ENCODE measurements around the gene OR10H3.
"Not testable (repeated sequence)": the region's sequence is repeated elsewhere in the genome, so short reads cannot be mapped to it uniquely, and the experiment has no call there.

OR10H3 gene
- 0 reads per million in 4 experiments for total RNA-seq

- DNase-seq: no peak
Observed at GRCh38 chr19:15737722-15738121, at the start of gene OR10H3. TSS of gene OR10H3 (plus strand) at chr19:15737985. CDS start at chr19:15741393, 3,408 bp downstream.

GRCh38 chr19:15696654-15697194, 41.1 kb upstream of the OR10H3 start:
- DNase-seq: no peak

GRCh38 chr19:15701757-15702533, 35.8 kb upstream of the OR10H3 start:
- DNase-seq: no peak

GRCh38 chr19:15702534-15702930, 35.3 kb upstream of the OR10H3 start:
- DNase-seq: no peak

- no peak for DNase-seq
Observed at GRCh38 chr19:15714638-15715037, 23.1 kb upstream of the OR10H3 start.

GRCh38 chr19:15715642-15716041, 22.1 kb upstream of the OR10H3 start:
- DNase-seq: no peak

DNA sequence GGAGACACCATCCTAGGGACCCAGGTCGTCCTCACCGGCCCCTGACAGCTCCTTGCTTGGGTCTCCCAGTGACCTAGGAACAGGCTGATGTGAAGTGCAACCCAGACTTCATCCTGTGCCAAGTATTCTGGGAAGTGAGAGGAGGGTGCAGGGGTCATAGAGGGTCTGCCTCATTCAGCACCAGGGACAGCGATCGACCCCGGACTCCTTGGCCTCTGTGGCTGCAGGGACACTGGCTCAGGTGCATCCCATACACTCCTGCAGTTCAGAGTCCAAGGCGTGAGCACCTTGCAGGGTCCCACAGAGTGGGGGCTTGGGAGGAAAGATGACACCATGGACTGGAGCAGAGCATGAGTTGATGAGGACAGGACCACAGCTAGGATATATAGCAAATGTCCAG, 20.0 kb upstream of the OR10H3 start:
- DNase-seq: no peak

DNA sequence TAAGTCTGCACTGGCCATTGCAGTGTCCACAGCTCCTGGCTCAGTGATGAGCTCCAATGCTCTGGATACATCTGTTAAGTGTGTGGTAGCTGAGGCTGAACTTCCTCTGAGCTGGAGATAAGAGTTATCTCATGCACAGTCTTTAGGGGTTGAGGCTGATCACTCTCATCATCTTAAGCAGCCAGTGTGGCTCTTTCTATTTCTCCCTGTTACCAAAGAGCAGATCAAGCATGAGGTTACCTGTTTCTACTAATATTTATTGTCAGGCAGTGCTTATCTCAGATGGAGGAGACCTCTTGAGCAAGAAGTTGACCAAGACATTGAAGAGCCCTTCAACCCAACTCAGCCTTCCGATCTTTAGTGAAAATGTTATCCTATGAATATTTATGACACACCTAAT, 16.5 kb upstream of the OR10H3 start:
- DNase-seq: no peak

- DNase-seq: no peak
Observed at GRCh38 chr19:15722956-15723355, 14.8 kb upstream of the OR10H3 start.

DNA sequence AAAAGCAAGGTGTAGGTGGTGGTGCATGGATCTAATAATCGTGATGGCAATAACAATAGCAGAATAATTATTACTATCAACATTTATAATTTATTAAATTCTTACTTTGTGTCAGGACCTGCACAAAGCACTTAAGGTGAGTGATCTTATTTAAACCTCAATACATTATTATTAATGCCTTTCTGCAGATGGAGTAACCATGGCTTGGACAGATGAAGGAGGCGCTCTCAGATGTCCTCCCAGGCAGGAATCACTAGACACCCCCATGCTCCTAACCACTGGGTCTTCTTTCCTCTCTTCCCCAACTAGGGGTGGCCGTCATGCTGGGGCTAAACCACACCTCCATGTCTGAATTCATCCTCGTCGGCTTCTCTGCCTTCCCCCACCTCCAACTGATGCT, 10.1 kb upstream of the OR10H3 start, which contains the start of gene OR10H2:
OR10H2 (plus strand) TSS at position 301 of the 400 bp plus-strand sequence; CDS start at position 321, 20 bp downstream.
- DNase-seq: no peak

DNA sequence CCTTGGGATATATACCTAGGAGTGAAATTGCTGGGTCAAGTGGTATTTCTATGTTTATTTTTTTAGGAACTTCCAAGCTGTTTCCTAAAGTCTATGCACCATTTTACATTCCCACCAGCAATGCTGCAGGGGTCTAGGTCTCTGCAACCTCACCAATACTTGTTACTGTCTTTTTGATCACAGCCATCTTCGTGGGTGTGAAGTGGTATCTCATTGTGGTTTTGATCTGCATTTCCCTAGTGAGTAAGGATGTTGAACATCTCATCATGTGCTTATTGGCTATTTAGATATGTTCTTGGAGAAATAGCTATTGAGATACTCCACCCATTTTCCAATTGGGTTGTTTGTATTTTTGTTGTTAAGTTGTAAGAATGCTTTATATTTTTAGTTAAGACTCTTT, 7.2 kb upstream of the OR10H3 start:
- no peak for DNase-seq

DNA sequence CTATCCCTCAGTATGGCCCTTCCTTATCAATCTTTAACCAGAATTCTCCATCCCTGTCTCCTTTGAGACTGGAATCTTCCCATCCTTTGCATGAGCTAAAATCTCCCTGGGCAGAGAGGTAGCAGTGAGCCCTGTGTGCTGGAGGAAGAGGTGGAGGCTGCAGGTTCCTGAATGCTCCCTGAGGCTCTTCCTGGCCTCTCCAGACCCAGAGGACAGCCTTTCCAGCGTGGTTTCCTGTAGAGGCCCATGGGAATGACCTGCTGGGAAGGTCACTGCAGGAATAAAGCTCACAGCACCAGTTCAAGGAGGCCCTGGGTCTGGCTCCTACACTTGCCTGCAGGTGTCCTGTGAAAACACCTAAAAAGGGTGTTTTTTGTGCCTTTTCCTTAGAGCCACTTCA, 5.4 kb upstream of the OR10H3 start:
- no peak for DNase-seq

DNA sequence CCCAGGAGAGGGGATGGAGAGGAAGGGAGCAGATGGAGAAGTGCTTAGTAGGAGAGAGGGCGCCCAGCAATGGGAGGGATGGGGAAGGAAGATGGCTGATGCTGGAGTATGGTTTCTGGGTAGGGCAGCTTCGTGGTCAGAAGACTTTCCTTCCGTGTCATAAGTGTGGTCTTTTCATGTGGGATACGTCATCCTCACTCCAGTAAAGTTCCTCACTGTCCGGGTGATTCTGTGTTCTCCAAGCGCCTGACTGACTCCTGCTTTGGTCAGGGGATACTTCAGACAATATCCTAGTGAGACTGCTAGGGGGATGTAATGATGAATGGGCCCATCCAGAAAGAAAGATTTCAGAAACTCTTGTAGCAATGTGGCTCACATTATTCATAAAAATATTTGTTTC, 3.9 kb upstream of the OR10H3 start:
- no peak for DNase-seq

- no peak for DNase-seq
Observed at GRCh38 chr19:15740785-15741184, 3.0 kb downstream of the OR10H3 start.

- no peak for DNase-seq
Observed at GRCh38 chr19:15748239-15748638, 10.5 kb downstream of the OR10H3 start.

GRCh38 chr19:15758379-15758778, 20.6 kb downstream of the OR10H3 start:
- DNase-seq: no peak

DNA sequence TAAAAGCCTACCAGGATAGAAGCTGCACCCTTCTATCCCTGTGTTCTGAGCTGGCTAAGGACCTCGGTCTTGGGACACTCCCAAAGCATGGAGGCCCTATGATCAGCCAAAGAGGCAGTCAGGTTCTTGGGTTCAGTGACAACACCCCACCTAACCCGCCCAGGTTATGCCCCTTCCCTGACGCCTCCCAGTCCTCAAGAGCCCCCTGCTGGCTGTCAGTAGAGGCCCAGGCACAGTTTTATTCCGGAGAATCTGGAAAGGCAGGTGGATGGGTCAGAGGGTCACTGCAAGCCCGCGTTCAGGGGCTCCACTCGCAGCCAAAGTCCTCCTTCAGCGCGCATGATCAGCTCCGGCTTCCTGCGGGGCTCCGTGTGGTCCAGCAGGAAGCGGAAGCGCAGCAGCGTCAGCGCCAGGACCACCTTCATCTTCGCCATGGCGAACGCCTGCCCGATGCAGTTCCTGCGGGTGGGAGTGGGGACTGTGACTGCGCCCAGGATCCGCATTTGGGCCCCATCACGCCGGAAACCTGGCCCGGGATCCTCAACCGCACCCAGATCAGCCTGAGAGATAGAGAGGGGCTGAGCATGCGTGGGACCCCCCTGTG, 22.3 kb downstream of the OR10H3 start:
- DNase-seq: no peak

GRCh38 chr19:15769586-15769985, 31.8 kb downstream of the OR10H3 start:
- no peak for DNase-seq

GRCh38 chr19:15774159-15774558, 36.4 kb downstream of the OR10H3 start:
- DNase-seq: not testable (repeated sequence)

DNA sequence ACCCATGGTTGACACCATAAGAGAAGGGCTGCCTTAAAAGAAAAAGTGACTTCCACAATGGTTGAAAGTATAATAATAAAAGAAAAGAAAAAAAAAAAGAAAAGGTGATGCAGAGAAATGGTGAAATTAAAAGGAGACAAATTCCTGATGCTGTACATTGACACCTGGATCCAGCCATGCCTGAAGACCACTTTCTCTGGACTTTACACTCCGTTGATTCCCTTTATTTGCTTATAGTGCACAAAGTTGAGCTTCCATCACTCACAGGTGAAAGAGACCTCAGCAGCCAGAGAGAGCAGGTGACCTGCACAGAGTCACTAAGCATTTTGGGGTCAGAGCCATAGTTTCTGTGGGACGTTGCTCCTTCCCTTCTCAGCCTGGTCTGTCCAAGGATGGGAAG, 37.5 kb downstream of the OR10H3 start:
- DNase-seq: no peak

DNA sequence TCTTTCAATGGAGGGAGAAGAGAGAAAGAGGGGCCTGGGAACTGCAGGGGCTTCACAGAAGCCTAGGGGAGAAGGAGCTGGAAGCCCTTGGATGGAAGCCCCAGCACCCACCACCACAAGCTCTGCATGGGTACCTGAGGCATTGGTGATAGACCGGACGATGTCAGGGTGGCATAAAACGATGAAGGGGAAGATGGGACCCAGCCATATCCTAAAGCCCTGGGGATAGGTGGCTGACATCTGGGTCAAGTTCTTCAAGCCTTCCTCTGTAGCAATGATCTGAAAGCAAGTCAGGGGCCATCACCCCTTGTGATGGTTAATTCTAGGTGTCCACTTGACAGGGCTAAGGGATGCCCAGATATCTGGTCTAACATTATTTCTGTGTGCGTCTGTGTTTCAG, 38.5 kb downstream of the OR10H3 start:
- no peak for DNase-seq

DNA sequence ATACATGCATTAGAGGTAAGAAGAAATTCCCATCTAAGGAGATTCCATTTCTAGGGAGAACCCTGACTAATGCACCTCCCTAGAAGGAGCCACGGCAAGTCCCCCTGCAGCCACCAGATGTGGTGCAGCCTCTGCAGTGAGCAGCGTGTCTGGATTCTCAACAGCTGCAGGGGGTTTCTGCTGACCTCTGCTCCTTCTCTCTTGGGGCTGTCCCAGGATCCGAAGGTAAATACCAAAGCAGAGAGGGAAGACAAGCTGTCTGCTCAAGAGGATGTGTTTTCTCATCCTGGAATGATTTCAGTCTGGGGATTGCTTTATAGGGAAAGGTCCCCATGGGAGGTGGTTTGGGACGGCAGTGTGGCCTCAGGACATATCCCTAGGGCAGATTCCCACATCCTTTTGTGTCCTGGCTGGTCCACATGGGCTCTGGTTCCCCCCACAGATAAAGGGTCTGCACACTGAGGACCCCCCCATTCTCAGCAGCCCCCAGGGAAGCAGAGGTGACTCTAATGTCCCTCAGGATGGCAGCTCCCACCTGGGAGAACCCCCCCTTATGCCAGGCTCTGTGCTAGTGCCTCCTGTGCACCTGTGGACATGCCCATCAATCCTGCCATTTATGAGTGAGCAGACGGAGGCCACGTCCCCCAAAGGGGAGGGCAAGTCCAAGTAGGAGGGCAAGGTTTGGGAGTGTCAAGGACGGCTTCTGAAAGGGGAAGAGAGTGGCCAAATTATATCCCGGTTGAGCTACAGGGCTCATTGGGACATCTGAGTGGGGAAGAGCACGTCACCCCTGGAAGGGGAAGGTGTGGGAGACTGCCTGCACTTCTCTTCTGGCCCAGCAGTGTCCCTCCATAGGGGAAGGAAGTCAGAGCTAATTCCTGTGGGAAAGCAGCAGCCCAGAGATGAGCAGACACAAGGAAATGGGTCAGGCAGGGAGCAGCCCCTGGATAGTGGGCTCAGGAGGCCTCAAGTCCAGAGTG, 39.5 kb downstream of the OR10H3 start:
- no peak for DNase-seq
